Dendritic cell treated with granulocyte-macrophage colony-stimulating factor and Interleukin-4, amounts not matched to agents 40 ng/mL and 50 ng/mL, for 4 days (primary cell): ENCODE results near the gene TBC1D10B.
"Not testable (repeated sequence)": the region's sequence is repeated elsewhere in the genome, so short reads cannot be mapped to it uniquely, and the experiment has no call there.

Experiments
- H3K27ac Mint-ChIP-seq: one replicate; pipeline ENCODE4 v1.8.0; 2022; ENCODE audit warnings: mild to moderate bottlenecking, mixed read lengths
- H3K27me3 Mint-ChIP-seq: one replicate; pipeline ENCODE4 v1.8.0; 2022; ENCODE audit warnings: mild to moderate bottlenecking, mixed read lengths
- H3K36me3 Mint-ChIP-seq: one replicate; pipeline ENCODE4 v1.8.0; 2022; ENCODE audit warnings: low read depth, mixed read lengths
- H3K4me1 Mint-ChIP-seq: one replicate; pipeline ENCODE4 v1.8.0; 2022; ENCODE audit warnings: low read depth, mixed read lengths
- H3K4me3 Mint-ChIP-seq: one replicate; pipeline ENCODE4 v1.8.0; 2022; ENCODE audit warnings: mild to moderate bottlenecking, moderate library complexity, mixed read lengths
- H3K9me3 Mint-ChIP-seq: one replicate; pipeline ENCODE4 v1.8.0; 2022; ENCODE audit warnings: mixed read lengths
- intact Hi-C: fragments of 100-400 bp; cut with micrococcal nuclease; formaldehyde crosslinking; loops from one replicate; pipeline ENCODE4 v1.15.0; 2022

TBC1D10B gene

DNA sequence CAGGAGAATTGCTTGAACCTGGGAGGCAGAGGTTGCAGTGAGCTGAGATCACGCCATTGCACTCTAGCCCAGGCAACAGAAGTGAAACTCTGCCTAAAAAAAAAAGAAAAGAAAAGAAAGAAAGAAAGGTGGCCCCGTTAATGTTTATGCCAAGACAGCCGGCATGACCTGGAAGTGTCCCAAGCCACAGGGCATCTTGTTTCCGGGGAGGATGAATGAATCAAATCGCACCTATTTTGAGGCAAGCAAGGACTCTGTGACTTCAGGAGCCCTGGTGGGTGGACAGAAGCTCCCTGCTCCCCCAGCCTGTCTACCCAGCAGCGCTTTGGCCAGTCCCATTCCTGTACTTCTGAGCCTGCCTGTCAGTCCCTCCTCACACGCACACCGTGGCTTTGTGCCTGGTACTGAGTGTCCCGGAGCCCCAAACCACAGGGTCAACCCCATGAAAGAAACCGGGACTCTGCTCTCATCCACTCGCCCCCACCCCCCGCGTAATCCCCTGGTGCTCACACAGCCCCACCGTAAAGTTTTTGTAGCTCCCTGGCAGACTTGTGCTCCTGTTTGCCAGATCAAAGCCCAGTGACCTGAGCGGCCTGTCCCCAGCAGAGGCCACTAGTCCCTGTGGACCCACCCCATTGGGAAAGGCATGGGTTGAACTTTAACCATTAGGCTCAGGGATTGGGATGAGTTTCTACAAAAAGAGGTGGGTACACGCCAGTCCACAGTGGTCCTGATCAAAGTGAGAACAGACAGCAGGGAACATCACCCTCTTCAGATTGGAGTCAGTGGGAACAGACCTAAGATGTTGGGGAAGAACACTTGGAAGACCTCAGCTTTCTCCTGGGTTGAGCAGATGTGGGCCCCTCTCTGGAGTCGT lies 34.5 kb downstream of the TBC1D10B start:
- Mint-ChIP-seq H3K9me3 (no peaks in the 10 kb centered on the region), H3K4me1 (peaks cover 20% of the 10 kb centered on the region)

DNA sequence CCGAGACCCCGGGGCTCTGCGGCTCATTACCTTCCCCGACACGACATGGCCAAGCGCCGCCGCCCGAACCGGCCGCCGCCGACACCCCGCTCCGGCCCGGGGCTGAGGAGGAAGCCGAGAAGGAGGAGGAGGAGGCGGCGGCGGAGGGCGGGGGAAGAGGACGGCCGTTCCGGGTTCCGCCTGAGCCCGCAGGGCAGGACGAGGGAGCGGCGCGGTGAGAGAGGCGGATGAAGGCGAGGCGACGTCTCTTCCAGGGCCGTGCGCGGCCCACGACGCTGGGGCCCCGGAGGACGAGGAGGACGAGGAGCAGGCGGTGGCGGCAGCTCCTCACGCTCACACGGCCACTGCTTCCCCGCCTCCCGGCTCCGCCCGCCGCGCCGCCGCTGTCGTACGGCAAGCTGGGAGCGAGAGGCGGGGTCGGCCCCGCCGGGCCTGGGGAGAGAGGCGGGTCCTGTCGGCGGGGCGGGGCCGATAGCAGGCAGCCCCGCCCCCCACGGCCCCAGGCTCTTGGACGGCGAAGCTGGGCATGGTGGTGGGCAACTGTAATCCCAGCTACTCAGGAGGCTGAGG lies 35.2 kb downstream of the TBC1D10B start:
- not testable (repeated sequence) for H3K9me3 Mint-ChIP-seq, H3K27me3 Mint-ChIP-seq
- H3K36me3 Mint-ChIP-seq = peaks cover 12% of the 10 kb centered on the region
- peak overlapping the region; percentile 92 for H3K27ac Mint-ChIP-seq
- intact Hi-C loops = loop anchor here (2.0 kb wide), 2 partner anchors 20 to 36 kb away; partner anchors contain the start of genes CD2BP2 and TBC1D10B
- peaks cover 25% of the 10 kb centered on the region for H3K4me1 Mint-ChIP-seq
- H3K4me3 Mint-ChIP-seq = peak overlapping the region; percentile 80

More for the DNA sequence above, 34.5 kb downstream of the TBC1D10B start:
- intact Hi-C loops = loop anchor here (2.0 kb wide), 2 partner anchors 19 to 35 kb away; partner anchors contain the start of genes CD2BP2 and TBC1D10B
- Mint-ChIP-seq H3K27ac (peak overlapping the region; percentile 92), H3K36me3 (peaks cover 12% of the 10 kb centered on the region), H3K27me3 (no peaks in the 10 kb centered on the region), H3K4me3 (peak overlapping the region; percentile 80)

DNA sequence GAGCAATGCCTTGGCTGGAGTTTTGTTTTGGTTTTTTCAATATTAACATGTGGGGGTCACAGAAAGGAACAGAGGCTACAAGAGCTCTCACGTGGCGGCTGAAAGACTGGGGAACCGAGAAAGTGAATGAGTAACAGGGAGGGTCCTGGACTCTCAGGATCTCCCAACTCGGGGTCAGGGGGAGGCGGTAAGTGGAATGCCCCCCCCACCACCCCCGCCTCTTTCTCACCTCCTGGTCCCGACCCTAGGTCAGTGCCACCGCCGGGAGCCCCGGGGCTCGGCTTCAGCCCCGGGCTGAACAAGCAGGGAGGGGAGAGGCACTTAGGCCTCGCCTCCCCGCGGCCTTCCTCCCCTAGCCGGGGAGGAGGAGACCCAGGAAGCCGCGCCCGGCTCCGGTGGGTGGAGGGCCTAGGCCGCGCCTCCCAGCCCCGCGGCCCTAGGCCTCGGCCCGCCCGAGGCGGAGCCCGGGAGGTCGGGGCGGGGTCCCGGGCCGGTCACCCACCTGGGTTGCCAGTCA lies 35.8 kb downstream of the TBC1D10B start:
- peaks cover 25% of the 10 kb centered on the region for H3K4me1 Mint-ChIP-seq
- intact Hi-C loops = loop anchor here (2.0 kb wide), 2 partner anchors 20 to 36 kb away; partner anchors contain the start of genes CD2BP2 and TBC1D10B
- peak overlapping the region; percentile 80 for H3K4me3 Mint-ChIP-seq
- H3K27me3 Mint-ChIP-seq, H3K9me3 Mint-ChIP-seq: not testable (repeated sequence)
- peaks cover 12% of the 10 kb centered on the region for H3K36me3 Mint-ChIP-seq
- H3K27ac Mint-ChIP-seq = peak overlapping the region; percentile 92

DNA sequence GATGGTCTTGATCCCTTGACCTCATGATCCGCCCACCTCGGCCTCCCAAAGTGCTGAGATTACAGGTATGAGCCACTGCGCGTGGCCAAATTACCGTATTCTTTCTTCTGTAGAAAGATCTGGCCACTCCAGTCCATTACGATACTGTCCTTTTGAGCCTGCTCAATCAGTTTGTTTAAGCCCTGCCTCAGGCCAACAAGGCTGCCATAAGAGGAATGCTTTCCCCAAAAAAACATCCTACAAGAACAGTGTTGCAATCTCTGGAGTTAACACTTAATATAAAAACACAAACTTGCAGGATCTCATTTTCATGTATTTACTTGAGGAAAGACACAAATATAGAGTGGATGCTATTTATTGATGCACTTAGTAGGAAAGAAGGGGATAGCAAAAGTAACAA lies 46.1 kb downstream of the TBC1D10B start:
- H3K36me3 Mint-ChIP-seq, H3K4me3 Mint-ChIP-seq, H3K9me3 Mint-ChIP-seq, H3K27ac Mint-ChIP-seq, intact Hi-C loops, H3K27me3 Mint-ChIP-seq: not testable (repeated sequence)
- peaks cover 19% of the 10 kb centered on the region for H3K4me1 Mint-ChIP-seq

DNA sequence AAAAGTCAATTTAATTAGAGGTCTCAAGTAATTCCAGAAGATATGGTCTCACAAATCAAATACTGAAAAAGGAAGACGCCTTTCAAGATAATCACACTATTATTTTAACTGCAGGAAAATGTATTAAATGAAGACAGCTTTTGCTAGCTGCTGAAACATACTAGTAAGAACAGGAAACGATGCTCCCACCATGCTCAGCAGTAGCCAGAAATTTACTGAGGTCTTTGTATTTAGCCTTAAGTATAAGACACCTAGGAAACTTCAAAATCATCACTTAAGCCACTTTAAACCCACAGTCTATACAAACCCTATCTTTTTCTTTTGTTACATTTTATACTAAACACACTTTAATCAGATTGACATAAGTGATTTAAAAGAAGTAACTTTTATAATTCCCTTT lies 51.6 kb downstream of the TBC1D10B start:
- H3K4me3 Mint-ChIP-seq, H3K27me3 Mint-ChIP-seq, intact Hi-C loops, H3K4me1 Mint-ChIP-seq, H3K9me3 Mint-ChIP-seq, H3K27ac Mint-ChIP-seq: not testable (repeated sequence)
- H3K36me3 Mint-ChIP-seq = peaks cover 14% of the 10 kb centered on the region

DNA sequence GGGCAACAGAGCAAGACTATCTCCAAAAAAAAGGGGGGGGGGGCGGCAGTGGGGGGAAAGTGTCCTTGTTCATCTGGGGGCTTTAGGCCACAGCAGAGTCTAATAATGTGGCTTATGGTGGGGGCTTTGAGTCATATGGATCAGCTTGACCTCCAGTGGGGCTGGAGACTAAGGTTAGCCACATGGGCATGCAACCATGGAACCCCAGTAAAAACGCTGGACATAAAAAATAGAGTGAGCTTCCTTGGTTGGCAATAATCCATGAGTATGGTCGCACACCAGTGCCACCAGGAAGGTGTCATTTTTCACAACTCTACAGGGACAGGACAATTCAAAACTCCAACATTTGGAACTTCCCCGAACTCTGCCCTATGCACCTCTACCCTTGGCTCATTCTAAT lies 59.4 kb downstream of the TBC1D10B start:
- peaks cover 28% of the 10 kb centered on the region for H3K4me1 Mint-ChIP-seq
- intact Hi-C loops, H3K27me3 Mint-ChIP-seq, H3K27ac Mint-ChIP-seq, H3K4me3 Mint-ChIP-seq, H3K36me3 Mint-ChIP-seq, H3K9me3 Mint-ChIP-seq: not testable (repeated sequence)

DNA sequence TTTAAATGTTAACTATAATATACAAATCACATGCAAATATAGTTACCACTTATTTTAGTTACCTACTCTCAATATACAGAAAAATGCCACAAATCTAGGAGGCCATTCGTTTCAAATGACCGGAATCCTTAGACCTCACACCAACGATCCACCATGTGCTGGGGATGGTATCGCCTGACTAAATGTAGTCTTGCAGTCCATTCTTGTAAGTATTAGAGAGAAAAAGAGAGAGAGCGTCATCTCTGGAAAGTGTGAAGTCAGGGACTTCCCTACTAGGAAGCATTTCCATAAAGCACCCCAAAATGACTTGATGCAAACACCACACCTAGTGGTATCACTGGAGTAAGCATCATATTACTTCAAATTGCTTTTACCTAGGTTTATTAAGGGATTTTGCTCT lies 61.0 kb downstream of the TBC1D10B start:
- H3K9me3 Mint-ChIP-seq, H3K4me3 Mint-ChIP-seq, H3K27me3 Mint-ChIP-seq, H3K36me3 Mint-ChIP-seq, H3K27ac Mint-ChIP-seq, intact Hi-C loops: not testable (repeated sequence)
- H3K4me1 Mint-ChIP-seq = peaks cover 26% of the 10 kb centered on the region
